ENCODE data around the gene METRNL.
"Not testable (repeated sequence)": the region's sequence is repeated elsewhere in the genome, so short reads cannot be mapped to it uniquely, and the experiment has no call there.

METRNL gene

DNA sequence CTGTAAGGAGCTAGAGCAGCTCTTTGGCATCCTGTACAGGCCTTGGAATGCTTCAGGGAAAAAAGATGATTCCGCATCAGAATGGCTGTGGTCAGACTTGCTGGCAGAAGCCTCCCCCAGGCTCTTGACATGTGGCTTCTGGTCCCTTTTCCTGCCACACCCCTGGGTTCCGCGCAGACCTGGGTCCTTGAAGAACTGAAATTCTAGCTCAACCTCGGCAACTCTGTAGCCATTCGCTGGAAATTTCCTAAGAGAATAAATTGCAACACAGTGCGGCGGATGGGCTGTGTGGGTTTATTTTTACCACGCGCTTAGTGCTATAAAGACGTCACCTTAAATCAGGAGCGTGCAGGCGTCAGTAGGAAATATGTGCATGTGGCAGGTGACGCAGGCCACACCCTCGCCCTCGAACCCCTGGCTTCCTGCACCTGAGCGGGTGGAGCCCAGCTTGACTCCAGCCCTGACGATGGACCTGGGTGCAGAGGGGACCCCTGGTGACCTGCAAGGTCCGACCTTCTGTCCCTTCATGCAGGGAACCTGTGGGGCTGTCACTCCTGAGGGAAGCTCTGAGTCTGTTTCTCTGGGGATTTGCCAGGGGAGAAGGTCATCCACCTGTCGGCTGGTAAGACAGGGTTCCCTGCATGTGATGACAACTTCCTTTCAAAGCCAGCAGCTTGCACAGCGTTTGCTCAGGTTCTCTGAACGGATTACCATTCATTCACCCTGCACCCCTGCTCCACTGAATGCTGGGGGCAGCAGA lies 46.3 kb downstream of the METRNL start:
- no peak for DNase-seq

DNA sequence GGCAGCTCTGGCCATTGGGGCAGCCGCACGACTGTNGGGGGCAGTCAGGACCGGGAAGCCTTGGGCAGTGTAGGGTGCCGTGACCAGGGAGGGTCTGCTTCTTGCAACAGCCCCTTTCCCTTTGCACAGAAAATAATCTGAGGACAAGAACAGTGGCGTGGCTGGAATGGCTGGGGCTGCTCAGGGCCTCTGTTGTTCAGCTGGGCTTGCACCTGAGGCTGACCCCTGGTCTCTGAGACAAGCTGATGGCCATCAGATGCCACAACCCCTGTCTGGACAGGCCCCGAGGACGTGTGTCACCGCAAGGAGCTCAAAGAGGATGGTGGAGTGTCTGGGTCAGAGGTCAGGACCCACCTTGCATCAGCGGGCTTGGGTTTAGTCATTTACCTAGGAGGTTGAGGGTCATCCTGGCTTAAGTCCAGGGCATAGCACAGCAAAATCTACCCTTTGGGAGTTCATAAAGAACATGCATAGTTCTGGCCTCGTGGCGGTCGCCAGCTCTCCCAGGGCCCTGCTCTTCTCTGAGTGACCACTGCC lies 46.9 kb downstream of the METRNL start:
- DNase-seq = no peak

DNA sequence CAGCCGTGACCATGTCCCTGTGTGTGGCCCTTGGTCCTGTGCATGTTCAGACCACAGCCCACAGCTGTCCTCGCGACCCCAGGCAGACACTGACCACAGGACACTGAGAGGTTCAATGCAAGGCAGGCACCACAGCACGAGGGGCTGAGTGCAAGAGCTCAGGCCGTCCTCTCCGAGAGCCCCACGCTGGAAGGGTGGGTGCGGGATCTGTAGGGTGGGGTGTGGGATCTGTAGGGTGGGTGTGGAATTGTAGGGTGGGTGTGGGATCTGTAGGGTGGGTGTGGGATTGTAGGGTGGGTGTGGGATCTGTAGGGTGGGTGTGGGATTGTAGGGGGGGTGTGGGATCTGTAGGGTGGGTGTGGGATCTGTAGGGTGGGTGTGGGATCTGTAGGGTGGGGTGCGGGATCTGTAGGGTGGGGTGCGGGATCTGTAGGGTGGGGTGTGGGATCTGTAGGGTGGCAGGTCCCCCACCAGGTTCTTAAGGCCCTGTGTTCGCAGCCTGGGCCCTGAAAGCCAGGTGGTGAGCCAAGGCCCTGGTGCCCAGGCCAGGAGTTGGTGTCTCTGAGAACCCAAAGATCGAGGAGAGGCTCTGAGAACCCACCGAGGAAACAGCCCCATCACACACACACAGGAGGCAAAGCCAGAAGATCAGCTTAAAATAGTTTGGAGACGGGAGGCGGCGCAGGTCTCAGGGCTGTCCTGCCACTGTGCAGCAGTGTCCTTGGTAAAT lies 48.2 kb downstream of the METRNL start:
- no peak for DNase-seq

DNA sequence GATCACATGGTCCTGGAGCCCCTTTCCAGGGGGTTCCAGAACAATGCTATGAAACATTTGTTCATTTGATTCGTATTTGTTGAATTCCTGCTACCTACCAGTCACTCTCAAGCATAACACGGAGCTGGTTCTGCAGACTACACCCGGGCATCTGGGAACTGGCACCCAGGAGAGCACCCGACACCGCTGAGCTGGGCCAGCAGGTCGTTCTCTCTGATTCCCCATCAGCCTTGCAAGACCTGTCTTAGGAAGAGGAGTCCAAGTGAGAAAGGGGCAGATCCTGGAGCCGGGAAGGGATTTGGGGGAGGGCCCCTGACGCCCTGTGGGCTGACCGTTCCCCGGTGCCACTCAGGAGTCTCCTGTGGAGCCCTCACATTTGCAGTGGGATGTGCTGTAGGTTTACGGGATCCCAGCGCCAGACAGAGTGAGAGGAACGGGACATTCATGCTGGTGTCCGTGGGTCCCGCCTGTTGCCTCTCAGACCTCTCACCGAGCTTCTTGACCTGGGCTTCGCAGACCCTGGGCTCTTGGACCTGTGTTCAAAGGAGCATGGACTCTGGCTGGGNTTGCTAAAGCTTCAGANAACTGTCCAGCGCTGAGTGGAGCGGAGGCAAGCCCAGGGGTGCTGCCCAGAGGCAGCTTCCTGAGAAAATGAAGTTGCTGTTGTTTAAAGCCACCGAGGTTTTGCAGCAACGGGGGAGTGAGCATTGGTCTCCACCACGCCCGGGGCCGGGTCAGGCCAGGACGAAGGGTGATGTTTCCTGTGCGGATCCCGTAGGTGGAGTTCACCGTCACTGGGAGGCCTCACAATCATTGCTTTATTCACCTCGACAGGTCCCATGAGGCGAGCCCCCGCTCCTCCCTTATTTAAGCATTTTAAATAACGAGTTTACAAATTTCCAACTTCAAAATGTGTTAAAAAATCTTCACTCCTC lies 49.2 kb downstream of the METRNL start:
- no peak for DNase-seq

DNA sequence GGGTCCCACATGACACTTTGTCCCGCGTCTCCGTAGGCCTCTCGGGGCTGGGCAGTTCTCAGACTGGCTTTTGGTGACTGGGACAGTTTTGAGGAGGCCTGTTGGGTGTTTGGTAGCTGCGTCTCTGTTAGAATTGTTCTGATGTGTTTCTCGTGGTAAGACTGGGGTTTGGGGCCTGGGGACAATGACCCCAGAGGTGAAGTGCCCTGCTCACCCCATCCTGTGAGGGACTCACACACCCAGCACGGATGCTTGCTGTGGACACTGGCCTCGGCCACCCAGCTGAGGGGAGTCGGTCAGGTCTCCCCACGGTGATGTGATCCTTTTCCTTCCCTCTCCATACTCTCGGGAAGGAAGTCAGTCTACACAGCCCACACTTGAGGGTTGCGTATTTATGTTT lies 50.3 kb downstream of the METRNL start:
- no peak for DNase-seq

DNA sequence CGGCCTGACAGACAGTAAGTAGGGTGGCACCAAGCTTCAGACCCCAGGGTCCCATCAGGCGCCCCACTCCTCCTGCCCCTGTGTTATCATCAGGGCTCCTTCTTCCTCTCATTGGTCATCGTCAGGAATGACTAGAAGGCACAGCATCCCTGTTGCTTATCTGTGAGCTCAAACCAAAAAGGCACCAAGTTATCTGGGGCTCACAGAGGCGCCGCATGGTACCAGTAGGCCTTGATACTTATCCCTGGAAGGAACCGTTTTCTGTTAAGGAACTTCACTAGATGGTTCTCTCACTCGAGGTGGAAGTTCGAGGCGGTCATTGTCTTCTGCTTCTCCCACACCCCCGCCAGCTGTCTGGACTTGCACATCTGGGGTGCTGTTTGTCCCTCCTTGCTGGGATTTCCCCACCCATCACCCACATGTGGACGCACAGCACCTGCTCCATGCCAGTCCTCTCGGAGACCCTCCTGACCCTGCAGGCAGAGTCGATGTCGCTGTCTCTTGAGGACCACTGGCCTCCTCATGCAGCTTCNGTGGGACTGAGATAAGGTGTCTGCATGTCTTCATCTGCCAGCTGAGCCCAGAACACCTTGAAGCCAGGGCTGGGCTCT lies 52.1 kb downstream of the METRNL start:
- no peak for DNase-seq

DNA sequence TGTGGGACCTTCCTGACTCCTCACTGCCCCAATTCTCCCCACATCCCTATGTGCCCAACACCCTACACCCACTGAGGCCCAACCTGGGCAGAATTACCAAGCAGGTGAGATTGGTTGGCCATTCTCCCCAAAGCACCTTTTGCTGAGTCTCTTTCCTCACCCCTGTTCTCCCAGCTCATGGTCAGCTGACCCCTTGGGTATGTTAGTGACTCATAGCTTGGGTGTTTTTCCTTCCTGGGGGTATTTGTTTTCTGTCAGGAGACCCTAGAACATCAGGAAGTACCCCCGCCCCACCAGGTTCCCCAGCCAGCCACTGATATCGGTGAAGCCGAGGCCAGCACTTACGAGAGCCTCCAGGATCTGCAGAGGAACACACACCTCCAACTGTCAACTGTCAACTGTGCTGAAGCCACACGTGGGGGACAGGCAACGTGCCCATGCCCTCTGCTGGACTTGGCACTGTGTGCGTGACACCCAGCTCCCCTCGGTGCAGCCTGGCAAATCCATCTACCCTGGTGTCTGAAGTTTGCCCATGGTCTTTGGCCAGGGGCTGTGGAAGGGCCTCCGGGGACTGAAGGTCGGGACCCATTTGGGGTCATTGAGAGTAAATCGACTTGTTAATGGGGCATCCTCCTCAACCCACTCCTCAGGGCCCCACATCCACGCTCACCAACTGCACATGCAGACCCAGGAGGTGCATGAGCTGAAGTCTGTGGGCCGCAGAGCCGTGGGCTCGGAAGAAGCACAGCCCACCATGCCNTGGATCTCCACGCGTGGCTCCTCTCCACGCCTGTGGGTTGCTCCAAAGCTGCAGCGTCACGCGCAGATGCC lies 53.1 kb downstream of the METRNL start:
- DNase-seq = no peak

DNA sequence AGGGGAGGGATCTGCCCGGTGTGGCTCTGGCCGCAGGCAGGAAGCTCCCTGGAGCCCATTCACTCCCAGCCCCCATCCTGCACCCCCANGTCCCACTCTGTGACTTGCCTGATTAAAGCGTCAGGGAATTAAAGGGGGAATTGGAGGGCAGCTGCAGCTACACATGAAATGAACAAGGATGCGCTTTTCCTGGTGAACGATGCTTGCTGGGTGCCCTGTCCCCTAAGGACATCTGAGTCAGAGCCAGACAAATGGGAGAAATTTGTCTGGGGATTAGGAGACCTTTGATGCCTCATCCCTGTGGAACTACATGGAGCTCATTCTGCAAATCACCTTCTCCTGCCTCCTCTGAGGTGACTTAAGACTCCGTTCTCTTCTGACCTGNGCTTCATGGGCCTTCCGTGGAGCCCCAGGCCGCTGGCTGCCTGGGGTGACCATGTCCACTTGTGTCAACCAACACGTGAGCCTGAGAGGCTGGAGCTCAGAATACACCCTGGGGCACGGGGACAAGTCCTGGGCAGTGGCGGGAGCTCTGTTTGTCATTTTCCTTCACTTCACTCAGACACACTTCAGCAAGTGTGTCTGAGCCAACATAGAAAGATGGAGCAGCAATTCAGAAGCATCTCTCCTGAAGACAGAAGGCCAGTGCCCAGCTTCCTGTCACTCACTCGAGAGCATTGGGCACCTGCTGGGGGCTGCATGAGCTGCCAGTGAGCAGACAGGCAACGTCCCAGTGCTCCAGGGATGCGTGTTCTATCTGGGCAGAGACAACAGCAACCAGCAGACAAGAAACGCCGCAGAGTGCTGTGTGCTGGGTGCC lies 54.1 kb downstream of the METRNL start:
- peak; percentile 88 for DNase-seq

DNA sequence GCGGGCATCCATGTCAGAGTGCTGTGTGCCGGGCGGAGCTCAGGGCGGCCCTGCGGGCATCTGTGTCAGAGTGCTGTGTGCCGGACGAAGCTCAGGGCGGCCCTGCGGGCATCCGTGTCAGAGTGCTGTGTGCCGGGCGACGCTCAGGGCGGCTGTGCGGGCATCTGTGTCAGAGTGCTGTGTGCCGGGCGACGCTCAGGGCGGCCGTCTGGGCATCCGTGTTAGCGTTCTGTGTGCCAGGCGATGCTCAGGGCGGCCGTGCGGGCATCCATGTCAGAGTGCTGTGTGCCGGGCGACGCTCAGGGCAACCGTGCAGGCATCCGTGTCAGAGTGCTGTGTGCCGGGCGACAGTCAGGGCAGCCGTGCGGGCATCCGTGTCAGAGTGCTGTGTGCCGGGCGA lies 55.0 kb downstream of the METRNL start:
- not testable (repeated sequence) for DNase-seq

DNA sequence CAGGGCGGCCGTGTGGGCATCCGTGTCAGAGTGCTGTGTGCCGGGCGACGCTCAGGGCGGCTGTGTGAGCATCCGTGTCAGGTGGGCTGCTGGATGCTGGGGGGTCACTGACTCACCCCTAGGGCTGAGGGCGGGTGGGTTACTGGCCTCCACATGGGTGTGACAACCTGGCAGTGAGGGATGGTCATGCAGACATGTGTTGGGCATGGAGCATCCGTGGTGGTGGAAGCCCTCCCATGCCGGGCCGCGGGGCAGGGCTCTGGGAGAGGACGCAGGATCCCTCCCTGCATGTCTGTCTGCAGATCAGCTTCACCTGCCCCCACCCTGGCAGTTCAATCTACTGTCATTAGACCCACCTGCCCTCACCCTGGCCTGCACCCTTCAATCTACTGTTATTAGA lies 56.3 kb downstream of the METRNL start:
- DNase-seq = no peak

DNA sequence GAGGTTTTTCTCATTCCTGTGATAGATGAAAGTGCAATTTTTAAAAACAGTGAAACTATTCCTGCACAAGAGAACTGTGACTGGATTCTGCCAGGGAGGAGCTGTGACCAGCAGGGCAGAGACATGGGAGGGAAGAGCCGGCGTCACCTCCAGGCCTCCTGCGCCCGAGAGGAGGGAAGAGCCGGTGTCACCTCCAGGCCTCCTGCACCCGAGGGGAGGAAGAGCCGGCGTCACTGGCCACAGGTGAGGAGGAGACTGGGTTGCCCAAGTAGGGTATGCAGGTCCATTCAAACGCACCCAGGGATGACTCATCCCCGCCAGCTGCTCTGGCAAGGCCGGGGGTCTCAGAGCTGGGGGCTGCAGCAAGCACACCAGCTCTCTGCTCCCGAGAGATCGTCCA lies 56.7 kb downstream of the METRNL start:
- no peak for DNase-seq

DNA sequence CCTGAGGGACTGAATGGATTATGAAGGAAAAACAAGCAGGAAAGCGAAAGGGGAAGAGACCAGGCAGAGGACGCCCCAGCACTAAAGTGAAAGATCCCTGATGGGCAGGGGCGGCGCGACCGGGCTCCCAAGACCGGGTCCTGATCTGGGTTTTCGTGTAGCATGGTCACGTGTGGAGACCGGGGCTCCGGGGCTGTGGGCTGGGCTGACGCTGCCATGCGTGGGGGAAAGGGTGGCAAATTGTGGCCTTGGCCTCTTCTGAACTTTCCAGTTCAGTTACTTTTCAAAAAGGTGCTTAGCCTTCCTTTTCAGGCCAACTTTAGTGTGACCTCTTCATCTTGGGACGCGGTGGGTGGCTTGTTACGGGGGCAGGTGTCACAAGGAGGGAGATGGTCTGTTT lies 57.5 kb downstream of the METRNL start:
- DNase-seq = no peak

DNA sequence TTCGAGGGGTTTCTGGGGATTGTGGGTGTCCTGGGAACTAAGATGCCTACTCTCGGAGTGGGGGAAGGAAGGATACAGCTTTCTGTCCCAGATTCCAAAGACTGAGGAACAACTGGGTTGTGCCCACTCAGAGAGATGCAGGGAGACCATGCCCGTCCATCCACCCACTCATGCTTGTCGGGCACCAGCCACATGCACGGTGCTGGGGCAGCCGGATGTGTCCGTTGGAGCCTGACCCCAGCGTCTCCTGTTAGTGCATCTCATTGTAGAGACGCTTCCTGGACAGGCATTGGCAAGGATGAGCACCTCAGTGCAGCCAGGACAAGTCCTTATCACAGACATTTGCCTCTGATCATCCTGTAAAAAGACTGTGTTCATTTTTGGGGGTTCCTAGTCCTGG lies 58.1 kb downstream of the METRNL start:
- no peak for DNase-seq

DNA sequence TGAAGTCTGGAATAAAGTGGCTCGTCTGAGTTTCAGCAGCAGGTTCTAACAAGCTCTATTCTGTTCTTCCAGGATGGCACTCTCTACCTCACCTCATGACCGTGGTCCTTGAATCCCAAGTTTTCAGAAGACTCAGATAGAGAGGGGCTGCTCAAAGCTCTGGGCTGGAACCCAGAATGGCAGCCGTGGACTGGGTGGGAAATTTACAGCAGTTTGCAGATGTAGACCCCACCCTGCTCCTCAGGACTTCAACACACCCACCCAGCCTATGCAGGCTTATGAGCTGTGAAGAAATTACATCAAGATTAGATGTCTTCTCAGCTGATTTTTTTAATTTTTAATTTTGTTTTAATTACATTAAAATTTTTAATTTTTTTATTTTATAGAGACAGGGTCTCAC lies 59.4 kb downstream of the METRNL start:
- DNase-seq = no peak

DNA sequence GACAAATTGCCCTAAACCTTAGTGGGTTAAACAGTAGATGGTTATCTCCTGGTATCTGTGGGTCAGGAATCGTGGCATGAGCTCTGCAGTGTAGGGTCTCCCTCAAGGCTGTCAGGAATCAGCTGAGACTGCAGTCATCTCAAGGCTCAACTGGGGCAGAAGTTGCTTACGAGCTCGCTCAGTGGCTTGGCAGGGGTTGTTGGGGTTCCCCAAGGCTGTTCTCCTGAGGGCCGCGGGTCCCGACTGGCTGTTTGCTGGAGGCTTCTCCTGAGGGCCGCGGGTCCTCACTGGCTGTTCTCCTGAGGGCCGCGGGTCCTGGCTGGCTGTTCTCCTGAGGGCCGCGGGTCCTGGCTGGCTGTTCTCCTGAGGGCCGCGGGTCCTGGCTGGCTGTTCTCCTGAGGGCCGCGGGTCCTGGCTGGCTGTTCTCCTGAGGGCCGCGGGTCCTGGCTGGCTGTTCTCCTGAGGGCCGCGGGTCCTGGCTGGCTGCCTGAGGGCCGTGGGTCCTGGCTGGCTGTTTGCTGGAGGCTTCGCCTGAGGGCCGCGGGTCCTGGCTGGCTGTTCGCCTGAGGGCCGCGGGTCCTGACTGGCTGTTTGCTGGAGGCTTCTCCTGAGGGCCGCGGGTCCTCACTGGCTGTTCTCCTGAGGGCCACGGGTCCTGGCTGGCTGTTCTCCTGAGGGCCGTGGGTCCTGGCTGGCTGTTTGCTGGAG lies 60.3 kb downstream of the METRNL start:
- peak; percentile 43 for DNase-seq

DNA sequence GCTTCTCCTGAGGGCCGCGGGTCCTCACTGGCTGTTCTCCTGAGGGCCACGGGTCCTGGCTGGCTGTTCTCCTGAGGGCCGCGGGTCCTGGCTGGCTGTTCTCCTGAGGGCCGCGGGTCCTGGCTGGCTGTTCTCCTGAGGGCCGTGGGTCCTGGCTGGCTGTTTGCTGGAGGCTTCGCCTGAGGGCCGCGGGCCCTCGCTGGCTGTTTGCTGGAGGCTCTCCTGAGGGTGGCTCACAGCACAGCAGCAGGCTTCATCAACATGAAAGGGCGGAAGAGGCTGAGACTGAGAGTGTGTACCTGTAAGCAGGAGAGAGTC lies 60.8 kb downstream of the METRNL start:
- not testable (repeated sequence) for DNase-seq

DNA sequence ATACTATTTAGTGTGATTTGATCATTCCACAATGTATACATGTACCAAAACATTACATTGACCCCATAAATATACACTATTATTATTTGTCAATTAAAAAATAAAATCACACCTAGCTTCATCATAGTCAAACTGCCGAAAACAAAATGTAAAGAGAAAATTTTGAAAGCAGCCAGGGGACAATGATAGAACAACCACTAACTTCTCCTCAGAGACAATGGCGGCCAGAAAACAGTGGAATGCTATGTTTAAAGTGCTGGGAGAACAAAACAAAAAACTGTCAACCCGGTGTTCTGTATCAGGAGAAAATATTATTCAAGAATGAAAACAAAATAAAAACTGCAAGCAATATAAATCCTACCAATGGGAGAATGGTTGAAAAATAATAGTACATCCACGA lies 63.2 kb downstream of the METRNL start:
- DNase-seq = no peak

DNA sequence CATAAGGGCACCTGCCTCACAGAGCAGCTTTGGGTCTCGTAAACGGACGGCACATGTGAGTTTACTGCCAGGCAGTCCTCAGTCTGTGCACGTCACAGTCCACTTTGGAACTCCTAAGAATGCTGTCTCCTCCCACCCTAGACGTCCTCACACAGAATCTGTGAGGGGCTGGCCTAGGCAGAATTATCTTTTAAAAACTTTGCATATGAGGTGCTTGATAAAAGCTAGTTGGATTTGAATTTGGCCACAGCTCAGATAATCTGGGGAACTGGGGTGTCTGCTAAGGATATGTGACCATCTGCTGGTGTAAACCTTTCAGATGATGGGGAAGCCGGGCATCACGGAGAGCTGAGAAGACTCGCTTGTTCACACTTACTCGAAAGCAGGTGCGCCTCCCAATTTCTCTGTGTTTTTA lies 64.4 kb downstream of the METRNL start:
- DNase-seq = no peak

All from islet precursor cell (in vitro differentiated cells).